OCI-LY1 (cell line): Measurements from ENCODE around the gene BCL11A.

Source experiments
- H2AFZ ChIP-seq: fragments of 200-600 bp; sonication (generic), shearing (Covaris generic); 2 replicates; pipeline ENCODE4 v1.6.0; 2014; ENCODE audit warnings: antibody characterized with exemption, mild to moderate bottlenecking, low read length
- H3F3A ChIP-seq: fragments of 200-600 bp; sonication (generic), shearing (Covaris generic); 2 replicates; pipeline ENCODE4 v1.6.0; 2014; ENCODE audit warnings: mild to moderate bottlenecking, antibody characterized with exemption, low read length, moderate library complexity; ENCODE audit not compliant: insufficient read depth
- H3K27ac ChIP-seq: fragments of 200-600 bp; sonication (generic); 2 replicates; pipeline ENCODE4 v1.5.1; 2014; ENCODE audit warnings: low read length, mixed run types, mild to moderate bottlenecking, low read depth; ENCODE audit not compliant: poor library complexity, severe bottlenecking
- H3K27me3 ChIP-seq: fragments of 200-600 bp; sonication (generic); 2 replicates; pipeline ENCODE4 v1.6.0; 2014; ENCODE audit warnings: antibody characterized with exemption, mild to moderate bottlenecking, low read length, moderate library complexity; ENCODE audit not compliant: insufficient read depth
- H3K36me3 ChIP-seq: fragments of 200-600 bp; sonication (generic); 2 replicates; pipeline ENCODE4 v1.6.1; 2014; ENCODE audit warnings: mild to moderate bottlenecking, antibody characterized with exemption, low read length, moderate library complexity, mixed read lengths; ENCODE audit not compliant: insufficient read depth
- H3K4me1 ChIP-seq: fragments of 200-600 bp; sonication (generic); 2 replicates; pipeline ENCODE4 v1.5.1; 2014; ENCODE audit warnings: mild to moderate bottlenecking, low read length, moderate library complexity; ENCODE audit not compliant: insufficient read depth, severe bottlenecking
- H3K4me2 ChIP-seq: fragments of 200-600 bp; sonication (generic), shearing (Covaris generic); 2 replicates; pipeline ENCODE4 v1.6.1; 2014; ENCODE audit warnings: low read length
- H3K4me3 ChIP-seq: fragments of 200-600 bp; sonication (generic); 2 replicates; pipeline ENCODE4 v1.5.1; 2014; ENCODE audit warnings: low read length, low read depth, mild to moderate bottlenecking, mixed read lengths; ENCODE audit not compliant: poor library complexity, severe bottlenecking
- H3K79me2 ChIP-seq: fragments of 200-600 bp; shearing (Covaris generic); 2 replicates; pipeline ENCODE4 v1.6.1; 2016; ENCODE audit warnings: mixed run types, low read length, mixed read lengths; ENCODE audit not compliant: insufficient read depth
- H3K9ac ChIP-seq: fragments of 200-600 bp; sonication (generic), shearing (Covaris generic); 2 replicates; pipeline ENCODE4 v1.6.1; 2014; ENCODE audit warnings: mild to moderate bottlenecking, low read length, mixed read lengths
- H3K9me2 ChIP-seq: fragments of 200-600 bp; sonication (generic), shearing (Covaris generic); 2 replicates; pipeline ENCODE4 v1.6.1; 2014; ENCODE audit warnings: low read depth, mild to moderate bottlenecking, low read length, mixed read lengths
- H3K9me3 ChIP-seq: fragments of 200-600 bp; shearing (Covaris generic); 2 replicates; pipeline ENCODE4 v1.6.1; 2014; ENCODE audit warnings: low read length, mixed read lengths
- H4K20me1 ChIP-seq: fragments of 200-600 bp; sonication (generic), shearing (Covaris generic); 2 replicates; pipeline ENCODE4 v1.6.0; 2016; ENCODE audit warnings: mild to moderate bottlenecking, low read length; ENCODE audit not compliant: insufficient read depth
- EZH2 ChIP-seq: fragments of 200-600 bp; sonication (generic), shearing (Covaris generic); IDR thresholded peaks from 2 replicates; pipeline ENCODE4 v1.8.0; 2017; ENCODE audit warnings: borderline replicate concordance, mixed run types, mild to moderate bottlenecking, antibody characterized with exemption, low read length, moderate library complexity, mixed read lengths
- TF ChIP-seq, protein P1 (sequence below): fragments of 200-600 bp; sonication (generic), shearing (Covaris generic); IDR thresholded peaks from 2 replicates; pipeline ENCODE4 v1.5.1; 2017; ENCODE audit warnings: mild to moderate bottlenecking, antibody characterized with exemption, low read length, moderate library complexity, mixed read lengths

The BCL11A gene

DNA sequence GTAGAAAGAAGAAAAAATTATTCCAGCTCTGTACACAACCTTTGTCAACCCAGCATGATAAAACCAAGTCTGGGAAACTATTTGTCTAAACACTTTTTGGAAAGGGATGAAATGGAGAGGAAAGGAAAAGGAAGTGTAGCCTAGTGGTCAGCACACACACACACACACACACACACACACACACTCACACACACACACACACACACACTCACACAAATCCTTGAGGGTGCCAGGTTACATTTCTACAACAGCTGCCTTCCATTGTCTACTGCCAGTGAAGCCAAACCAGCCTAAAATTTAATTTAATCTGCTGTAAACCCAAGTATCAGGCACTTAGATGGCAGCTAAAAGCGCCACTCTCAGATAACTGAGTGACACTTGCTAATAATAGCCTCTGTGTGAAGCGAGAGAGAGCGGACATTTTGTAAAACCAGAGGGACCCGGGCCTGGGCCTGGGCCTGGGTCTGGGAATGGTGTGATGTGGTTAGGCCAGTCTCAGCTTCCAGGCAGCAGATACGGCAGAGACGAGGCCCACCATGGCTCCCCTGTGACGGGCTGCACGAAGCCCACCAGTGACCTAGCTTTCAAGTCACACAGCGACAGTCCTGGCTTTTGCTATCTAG is 32.4 kb downstream of the BCL11A start:
- Histone ChIP-seq H3F3A (no peaks in the 10 kb centered on the region), H3K4me2 (no peak overlapping the region), H3K9ac (no peak overlapping the region), H3K9me3 (no peaks in the 10 kb centered on the region), H3K79me2 (no peaks in the 10 kb centered on the region), H3K4me3 (no peak overlapping the region), H3K27me3 (no peaks in the 10 kb centered on the region), H3K4me1 (peaks cover 5% of the 10 kb centered on the region), H2AFZ (no peak overlapping the region), H4K20me1 (no peaks in the 10 kb centered on the region), H3K36me3 (no peaks in the 10 kb centered on the region; the same call in 1 of the 2 replicates), H3K27ac (no peak overlapping the region), H3K9me2 (no peaks in the 10 kb centered on the region)
- TF ChIP-seq EZH2, result no peak
- TF ChIP-seq, protein P1, sequence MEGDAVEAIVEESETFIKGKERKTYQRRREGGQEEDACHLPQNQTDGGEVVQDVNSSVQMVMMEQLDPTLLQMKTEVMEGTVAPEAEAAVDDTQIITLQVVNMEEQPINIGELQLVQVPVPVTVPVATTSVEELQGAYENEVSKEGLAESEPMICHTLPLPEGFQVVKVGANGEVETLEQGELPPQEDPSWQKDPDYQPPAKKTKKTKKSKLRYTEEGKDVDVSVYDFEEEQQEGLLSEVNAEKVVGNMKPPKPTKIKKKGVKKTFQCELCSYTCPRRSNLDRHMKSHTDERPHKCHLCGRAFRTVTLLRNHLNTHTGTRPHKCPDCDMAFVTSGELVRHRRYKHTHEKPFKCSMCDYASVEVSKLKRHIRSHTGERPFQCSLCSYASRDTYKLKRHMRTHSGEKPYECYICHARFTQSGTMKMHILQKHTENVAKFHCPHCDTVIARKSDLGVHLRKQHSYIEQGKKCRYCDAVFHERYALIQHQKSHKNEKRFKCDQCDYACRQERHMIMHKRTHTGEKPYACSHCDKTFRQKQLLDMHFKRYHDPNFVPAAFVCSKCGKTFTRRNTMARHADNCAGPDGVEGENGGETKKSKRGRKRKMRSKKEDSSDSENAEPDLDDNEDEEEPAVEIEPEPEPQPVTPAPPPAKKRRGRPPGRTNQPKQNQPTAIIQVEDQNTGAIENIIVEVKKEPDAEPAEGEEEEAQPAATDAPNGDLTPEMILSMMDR, result no peak

DNA sequence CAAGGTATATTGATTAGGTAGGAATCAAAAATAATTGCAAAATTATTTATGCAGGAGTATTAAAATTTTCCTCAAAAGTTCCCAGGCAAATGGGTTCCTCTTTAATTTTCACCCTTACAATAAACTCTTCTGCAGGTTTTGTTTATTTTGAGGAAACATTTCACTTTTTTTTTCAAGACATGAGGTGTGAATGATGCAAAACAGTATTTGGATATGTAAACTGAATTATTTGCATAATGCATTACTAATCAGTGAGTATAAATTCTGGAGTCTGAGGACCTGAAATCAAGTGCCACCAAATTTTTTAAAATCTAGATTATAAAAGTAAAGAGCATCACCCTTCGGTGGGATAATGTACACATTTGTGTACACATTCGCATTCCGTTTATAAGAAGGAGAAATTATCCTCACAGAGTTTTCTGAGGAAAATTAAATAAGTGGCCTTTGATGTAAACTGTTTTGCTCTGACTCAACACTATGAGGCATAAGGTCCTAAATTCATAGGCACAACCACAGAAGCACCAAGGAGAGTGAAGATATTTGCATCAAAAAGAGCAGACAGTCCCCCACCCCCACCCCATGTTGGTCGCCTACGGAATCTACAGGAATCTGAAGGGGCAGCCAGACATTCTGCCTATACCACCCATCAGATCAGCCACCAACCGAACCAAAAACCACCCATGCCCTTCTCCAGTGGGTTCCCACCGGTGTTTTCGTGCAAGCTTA is 33.1 kb downstream of the BCL11A start:
- no peak overlapping the region for H3K9ac ChIP-seq
- H3K9me2 ChIP-seq, result no peaks in the 10 kb centered on the region
- H3K79me2 ChIP-seq, result no peaks in the 10 kb centered on the region
- H4K20me1 ChIP-seq, result no peaks in the 10 kb centered on the region
- H3F3A ChIP-seq, result no peaks in the 10 kb centered on the region
- no peaks in the 10 kb centered on the region for H3K27me3 ChIP-seq
- H3K4me3 ChIP-seq, result no peak overlapping the region
- H3K9me3 ChIP-seq, result no peaks in the 10 kb centered on the region
- peaks cover 5% of the 10 kb centered on the region for H3K4me1 ChIP-seq
- no peak overlapping the region for H3K27ac ChIP-seq
- H3K4me2 ChIP-seq, result no peak overlapping the region
- H2AFZ ChIP-seq, result no peak overlapping the region
- no peaks in the 10 kb centered on the region; the same call in 1 of the 2 replicates for H3K36me3 ChIP-seq
- no peak for TF ChIP-seq EZH2
- TF ChIP-seq, protein P1, result no peak

DNA sequence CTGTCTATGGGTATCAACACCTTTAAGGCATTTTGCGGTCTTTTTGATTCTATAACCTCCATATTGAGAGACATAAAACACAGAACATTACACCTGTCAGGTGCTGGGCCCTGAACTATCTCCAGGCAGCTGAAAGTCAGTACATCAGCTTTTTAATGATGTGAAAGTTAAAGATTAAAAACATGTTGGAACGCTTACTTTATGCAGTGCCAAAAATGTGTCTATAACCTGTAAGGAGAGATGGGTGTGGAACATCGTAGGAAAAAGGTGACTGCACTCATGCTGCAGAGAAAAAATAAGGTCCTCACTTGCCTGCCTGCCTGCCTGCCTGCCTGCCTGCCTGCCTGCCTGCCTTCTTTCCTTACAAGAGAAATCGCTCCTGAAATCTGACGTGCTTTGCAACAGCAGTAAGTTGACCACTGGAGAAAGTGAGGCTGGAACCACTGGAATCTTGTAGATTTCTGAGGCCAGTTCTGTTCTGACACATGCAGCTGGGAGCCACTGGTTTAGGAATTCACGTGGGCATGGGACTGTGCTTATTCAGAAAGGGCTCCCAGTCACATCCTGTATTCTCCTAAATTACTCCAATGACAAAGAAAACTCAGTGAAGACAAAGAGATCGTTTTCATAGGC is 34.1 kb downstream of the BCL11A start:
- Histone ChIP-seq H4K20me1 (no peaks in the 10 kb centered on the region), H3K27ac (no peak overlapping the region), H3K9me3 (no peaks in the 10 kb centered on the region), H3K9ac (no peak overlapping the region), H3K79me2 (no peaks in the 10 kb centered on the region), H3K4me3 (no peak overlapping the region), H3K4me2 (no peak overlapping the region), H3K36me3 (no peaks in the 10 kb centered on the region), H3K4me1 (peaks cover 5% of the 10 kb centered on the region), H3K27me3 (no peaks in the 10 kb centered on the region), H2AFZ (no peak overlapping the region), H3K9me2 (no peaks in the 10 kb centered on the region), H3F3A (no peaks in the 10 kb centered on the region)
- TF ChIP-seq, protein P1, result no peak
- TF ChIP-seq EZH2, result no peak
